ENCODE measurements around the gene FAM168A.
"Not testable (repeated sequence)": the region's sequence is repeated elsewhere in the genome, so short reads cannot be mapped to it uniquely, and the experiment has no call there.

Gene FAM168A

DNA sequence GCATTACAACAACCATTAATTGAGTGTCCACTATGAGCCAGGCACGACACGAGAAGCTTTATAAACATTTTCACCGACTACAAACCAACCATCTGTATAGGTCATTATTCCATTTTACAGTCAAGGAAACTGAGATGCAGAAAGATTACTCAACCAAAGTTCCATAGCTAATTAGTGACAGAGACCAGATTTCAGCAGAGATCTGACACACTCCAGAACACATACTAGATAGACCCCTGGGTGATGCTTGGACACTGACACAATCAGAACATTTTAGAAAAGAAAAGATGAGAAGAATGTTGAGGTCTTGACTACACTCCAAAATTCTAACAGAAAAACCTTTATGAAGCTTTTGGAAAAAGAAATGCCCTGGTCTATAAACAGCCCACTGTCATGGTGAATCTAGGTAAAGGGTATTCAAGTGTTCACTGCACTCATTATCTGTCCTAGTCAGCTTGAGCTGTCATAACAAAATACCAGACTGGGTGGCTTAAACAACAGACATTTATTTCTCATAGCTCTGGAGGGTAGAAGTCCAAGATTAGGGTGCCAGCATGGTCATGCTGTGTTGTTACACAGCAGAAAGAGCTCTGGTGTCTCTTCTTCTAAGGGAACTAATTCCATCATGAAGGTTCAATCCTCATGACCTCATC, 132.8 kb downstream of the FAM168A start:
- no peak for DNase-seq (ENCODE audit: low spot score in 2 of 2)
- H3K4me3 Mint-ChIP-seq = no peak overlapping the region
- H3K27ac Mint-ChIP-seq = no peak overlapping the region
- H3K9me3 Mint-ChIP-seq = no peaks in the 10 kb centered on the region
- H3K36me3 Mint-ChIP-seq = peaks cover 7% of the 10 kb centered on the region
- peaks cover 6% of the 10 kb centered on the region for H3K4me1 Mint-ChIP-seq
- no peak for ATAC-seq

DNA sequence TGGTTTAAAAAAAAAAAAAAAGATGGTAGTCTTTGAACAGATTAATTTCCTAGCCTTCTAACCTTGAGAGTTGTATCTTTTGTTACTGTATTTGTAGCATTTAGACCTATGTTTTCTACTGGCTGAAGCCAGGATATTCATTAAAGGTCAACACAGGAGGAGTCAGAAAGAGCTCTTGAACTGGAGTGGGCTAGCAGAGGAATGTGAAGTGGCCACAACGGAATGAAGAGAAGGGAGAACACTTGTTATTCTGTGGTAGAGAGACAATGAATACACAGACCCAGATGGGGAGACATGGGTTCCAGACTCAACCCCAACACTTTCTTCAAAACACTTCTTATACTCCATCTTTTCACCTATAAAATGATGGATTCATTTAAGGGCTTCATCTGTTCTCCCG, 133.6 kb downstream of the FAM168A start:
- Mint-ChIP-seq H3K4me1 (peaks cover 6% of the 10 kb centered on the region), H3K4me3 (no peak overlapping the region), H3K27ac (no peak overlapping the region), H3K9me3 (no peaks in the 10 kb centered on the region), H3K36me3 (peaks cover 7% of the 10 kb centered on the region)
- ATAC-seq (no peak), DNase-seq (ENCODE audit: low spot score in 2 of 2) (no peak)

DNA sequence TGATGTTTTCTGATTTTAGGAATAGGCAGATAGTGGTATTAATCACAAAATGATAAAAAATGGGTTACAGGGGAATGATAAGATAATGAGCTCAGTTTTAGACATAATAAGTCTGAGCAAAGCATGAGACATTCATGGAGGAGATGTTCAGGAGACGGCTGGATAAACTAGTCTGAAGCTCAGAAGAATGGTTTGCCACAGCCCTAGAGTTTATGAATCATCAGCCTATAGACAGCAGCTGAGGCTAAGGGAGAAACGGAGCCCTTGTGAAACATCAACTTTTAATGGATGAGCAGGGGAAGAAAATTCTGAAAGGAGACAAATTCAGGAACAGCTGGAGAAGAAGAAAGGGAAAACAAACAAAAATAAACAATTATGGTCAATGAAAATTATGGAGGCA, 134.6 kb downstream of the FAM168A start:
- Mint-ChIP-seq H3K27ac (no peak overlapping the region), H3K9me3 (no peaks in the 10 kb centered on the region), H3K36me3 (peaks cover 7% of the 10 kb centered on the region), H3K4me1 (peaks cover 6% of the 10 kb centered on the region), H3K4me3 (no peak overlapping the region)
- ATAC-seq (no peak), DNase-seq (ENCODE audit: low spot score in 2 of 2) (no peak)

DNA sequence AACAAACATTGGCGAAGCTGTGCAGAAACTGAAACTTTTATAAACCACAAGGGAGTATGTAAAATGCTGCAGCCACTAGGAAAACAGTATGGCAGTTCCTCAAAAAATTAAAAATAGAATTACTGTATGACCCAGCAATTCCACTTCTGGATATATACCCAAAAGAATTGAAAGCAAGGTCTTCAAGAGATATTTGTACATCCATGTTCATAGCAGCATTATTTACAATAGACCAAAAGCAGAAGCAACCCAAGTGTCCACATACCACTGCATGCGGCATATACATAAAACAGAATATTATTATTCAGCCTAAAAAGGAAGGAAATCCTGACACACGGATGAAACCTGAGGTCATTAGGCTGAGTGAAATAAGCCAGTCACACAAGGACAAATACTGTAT, 135.9 kb downstream of the FAM168A start:
- DNase-seq (ENCODE audit: low spot score in 2 of 2) (no peak), ATAC-seq (no peak)
- H3K9me3 Mint-ChIP-seq = no peaks in the 10 kb centered on the region
- no peak overlapping the region for H3K4me3 Mint-ChIP-seq
- peaks cover 7% of the 10 kb centered on the region for H3K36me3 Mint-ChIP-seq
- peaks cover 6% of the 10 kb centered on the region for H3K4me1 Mint-ChIP-seq
- no peak overlapping the region for H3K27ac Mint-ChIP-seq

DNA sequence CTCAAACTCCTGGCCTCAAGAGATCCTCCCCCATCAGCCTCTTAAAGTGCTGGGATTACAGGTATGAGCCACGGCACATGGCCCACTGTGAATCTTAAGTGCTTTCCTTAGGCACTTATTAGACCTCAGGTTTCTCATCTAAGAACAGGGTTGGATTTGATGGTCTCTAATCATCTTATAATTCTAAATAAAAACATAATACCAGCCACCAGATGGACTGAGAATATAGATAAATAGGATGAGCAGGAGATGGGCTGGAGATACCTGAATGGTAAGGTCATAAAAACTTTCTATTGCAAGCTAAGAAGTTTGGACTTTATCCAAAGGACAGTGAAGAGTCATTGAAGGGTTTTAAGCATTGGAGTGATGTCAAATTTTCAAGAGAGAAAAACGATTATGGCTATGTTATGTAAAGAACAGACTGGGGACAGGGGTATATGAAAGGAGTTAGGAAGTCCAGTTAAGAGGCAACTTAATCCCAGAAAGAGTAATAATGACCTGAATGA, 136.5 kb downstream of the FAM168A start:
- Mint-ChIP-seq H3K36me3 (peaks cover 7% of the 10 kb centered on the region), H3K4me1 (peaks cover 6% of the 10 kb centered on the region), H3K9me3 (no peaks in the 10 kb centered on the region), H3K4me3 (no peak overlapping the region), H3K27ac (no peak overlapping the region)
- DNase-seq (ENCODE audit: low spot score in 2 of 2) = no peak
- no peak for ATAC-seq

DNA sequence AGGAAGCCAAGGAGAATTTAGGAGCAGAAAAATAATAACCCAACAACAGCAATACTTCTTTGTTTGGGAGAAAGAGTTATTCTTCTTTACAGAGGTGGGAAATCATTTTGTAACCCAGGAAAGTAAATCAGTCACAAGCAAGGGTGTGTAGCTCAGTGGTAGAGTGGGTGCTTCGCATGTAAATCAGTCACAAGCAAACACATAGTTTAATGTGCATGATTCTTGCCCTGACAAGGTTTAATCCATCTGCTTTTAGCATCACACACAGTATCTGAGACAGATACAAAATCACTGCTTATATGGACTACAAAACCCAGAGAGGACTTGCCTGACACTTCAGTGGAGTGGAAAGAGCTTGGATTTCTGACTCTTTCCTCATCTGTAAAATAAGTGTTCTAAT, 139.7 kb downstream of the FAM168A start:
- peaks cover 6% of the 10 kb centered on the region for H3K4me1 Mint-ChIP-seq
- H3K4me3 Mint-ChIP-seq = no peak overlapping the region
- peaks cover 7% of the 10 kb centered on the region for H3K36me3 Mint-ChIP-seq
- no peaks in the 10 kb centered on the region for H3K9me3 Mint-ChIP-seq
- ATAC-seq (no peak), DNase-seq (ENCODE audit: low spot score in 2 of 2) (no peak)
- no peak overlapping the region for H3K27ac Mint-ChIP-seq

DNA sequence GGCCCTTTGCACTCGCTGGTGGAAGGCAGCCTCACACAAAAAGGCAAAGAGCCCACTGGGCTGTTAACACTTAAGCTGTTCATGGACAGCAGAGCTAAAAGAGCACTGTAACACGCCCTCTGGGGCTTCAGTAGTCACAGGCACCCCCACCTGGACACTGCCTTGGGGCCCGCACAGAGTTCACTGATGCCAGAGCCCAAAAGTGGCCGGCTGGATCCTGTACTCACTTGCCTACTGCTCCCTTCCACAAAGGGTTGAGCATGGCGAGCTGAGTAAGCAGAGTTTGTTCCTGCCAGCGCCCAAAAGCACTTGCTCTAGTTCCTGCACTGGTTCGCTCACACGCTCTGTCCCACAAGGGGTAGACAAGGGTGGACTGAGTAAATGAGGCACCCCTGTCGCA, 142.9 kb downstream of the FAM168A start:
- no peaks in the 10 kb centered on the region for H3K9me3 Mint-ChIP-seq
- no peaks in the 10 kb centered on the region for H3K4me1 Mint-ChIP-seq
- ATAC-seq (no peak), DNase-seq (ENCODE audit: low spot score in 2 of 2) (no peak)
- H3K27ac Mint-ChIP-seq = no peak overlapping the region
- no peaks in the 10 kb centered on the region for H3K36me3 Mint-ChIP-seq
- H3K4me3 Mint-ChIP-seq = no peak overlapping the region

DNA sequence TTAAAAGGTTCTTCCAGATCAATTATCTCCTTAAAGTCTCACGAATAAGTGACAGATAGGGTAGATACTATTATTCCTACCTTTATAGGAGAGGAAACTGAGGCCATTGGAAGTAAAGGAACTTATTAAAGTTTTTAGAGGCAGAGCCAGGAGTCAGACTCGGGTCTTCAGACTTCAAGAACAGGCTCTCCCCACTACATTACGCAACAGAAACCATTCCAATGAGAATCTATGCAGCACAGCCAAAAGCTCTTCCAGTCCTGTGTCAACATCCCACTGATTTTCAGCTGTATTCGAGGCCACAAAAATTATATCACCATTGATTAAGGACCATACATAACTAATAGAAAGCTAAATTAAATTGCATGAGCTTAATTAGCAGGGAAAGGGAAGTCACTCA, 144.3 kb downstream of the FAM168A start:
- H3K4me3 Mint-ChIP-seq = no peak overlapping the region
- no peak overlapping the region for H3K27ac Mint-ChIP-seq
- no peaks in the 10 kb centered on the region for H3K36me3 Mint-ChIP-seq
- no peak for DNase-seq (ENCODE audit: low spot score in 2 of 2)
- no peaks in the 10 kb centered on the region for H3K9me3 Mint-ChIP-seq
- ATAC-seq = no peak
- no peaks in the 10 kb centered on the region for H3K4me1 Mint-ChIP-seq

DNA sequence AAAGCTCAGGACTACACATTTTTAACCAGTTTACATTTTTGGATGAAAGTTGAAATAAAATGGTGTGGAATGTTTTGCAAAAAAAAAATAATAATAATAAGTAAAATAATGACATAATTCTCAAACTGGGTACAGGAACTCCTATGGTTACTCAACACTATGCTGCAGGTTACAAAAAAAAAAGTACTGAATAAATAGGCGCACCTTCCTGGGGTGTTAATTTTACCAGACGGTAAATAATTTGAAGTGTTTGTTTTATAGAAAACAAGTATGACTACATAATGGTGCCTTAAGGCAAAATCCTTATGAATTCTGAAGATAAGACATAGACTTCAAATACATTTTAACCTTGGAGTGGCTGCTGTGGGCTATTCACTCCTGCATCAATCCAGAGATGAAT, 145.2 kb downstream of the FAM168A start:
- no peak for DNase-seq (ENCODE audit: low spot score in 2 of 2)
- Mint-ChIP-seq H3K27ac (no peak overlapping the region), H3K4me3 (no peak overlapping the region), H3K4me1 (no peaks in the 10 kb centered on the region), H3K36me3 (peaks cover 2% of the 10 kb centered on the region), H3K9me3 (no peaks in the 10 kb centered on the region)
- no peak for ATAC-seq

DNA sequence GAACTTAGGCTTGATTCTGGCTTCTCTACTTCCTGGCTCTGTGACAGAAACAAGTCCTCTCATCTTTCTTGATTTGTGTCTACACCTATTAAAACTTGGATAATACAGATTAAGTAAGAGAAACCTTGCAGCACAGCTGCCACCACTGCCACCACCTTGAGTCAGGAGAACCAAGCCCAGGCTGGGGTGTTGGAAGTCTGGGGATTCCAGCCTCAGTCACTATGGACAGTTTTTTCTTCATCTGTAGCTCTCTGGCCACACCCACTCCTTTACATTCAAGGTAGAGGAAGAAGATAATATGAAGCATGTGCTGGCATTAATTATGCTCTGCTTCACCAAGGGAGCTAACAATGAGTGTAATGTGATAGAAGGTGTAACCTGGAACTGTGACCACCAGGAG, 146.0 kb downstream of the FAM168A start:
- H3K9me3 Mint-ChIP-seq = no peaks in the 10 kb centered on the region
- H3K4me1 Mint-ChIP-seq = peaks cover under 1% of the 10 kb centered on the region
- H3K4me3 Mint-ChIP-seq = no peak overlapping the region
- no peak overlapping the region for H3K27ac Mint-ChIP-seq
- H3K36me3 Mint-ChIP-seq = peaks cover 5% of the 10 kb centered on the region
- no peak for ATAC-seq
- DNase-seq (ENCODE audit: low spot score in 2 of 2) = no peak

DNA sequence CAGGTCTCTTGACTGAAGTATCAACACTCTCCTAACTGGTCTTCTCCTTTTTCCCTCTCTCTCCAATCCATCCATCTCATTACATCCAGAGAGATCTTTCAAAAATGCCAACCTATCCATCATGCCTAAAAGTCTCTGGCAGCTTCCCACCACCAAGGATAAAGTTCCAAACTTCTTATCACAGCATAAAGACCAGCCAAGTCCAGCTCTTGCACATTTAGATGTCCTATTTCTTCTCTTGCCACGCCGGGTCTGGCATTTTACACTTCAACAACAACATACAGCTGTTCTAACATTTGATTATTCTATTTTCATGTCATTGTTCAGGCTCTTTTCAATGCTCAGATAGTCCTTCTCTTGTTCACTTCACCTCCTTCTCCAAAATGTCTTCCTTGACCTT, 151.1 kb downstream of the FAM168A start:
- Mint-ChIP-seq H3K9me3 (no peaks in the 10 kb centered on the region), H3K4me1 (peaks cover 8% of the 10 kb centered on the region), H3K36me3 (peaks cover 5% of the 10 kb centered on the region), H3K27ac (no peak overlapping the region), H3K4me3 (no peak overlapping the region)
- ATAC-seq (no peak), DNase-seq (ENCODE audit: low spot score in 2 of 2) (no peak)

DNA sequence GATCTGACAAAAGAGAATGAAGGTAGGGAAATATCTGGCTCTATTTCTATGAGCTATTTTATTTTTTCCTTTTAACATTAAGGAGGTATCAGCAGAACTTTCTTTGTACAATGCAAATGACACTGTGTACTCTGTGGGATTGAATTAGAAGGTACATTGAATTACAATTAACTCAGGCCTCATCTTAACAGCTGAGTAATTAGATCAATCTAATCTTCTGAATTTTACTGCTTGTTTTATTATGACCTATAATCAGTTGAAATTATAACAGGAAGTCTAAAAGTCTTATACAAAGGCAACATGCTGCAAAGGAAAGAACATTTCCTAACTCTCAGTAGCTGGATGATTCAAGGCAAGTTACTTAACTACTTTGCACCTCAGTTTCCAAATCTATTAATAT, 151.9 kb downstream of the FAM168A start:
- no peak overlapping the region for H3K4me3 Mint-ChIP-seq
- H3K36me3 Mint-ChIP-seq = peaks cover 5% of the 10 kb centered on the region
- ATAC-seq (no peak), DNase-seq (ENCODE audit: low spot score in 2 of 2) (no peak)
- peaks cover 8% of the 10 kb centered on the region for H3K4me1 Mint-ChIP-seq
- no peaks in the 10 kb centered on the region for H3K9me3 Mint-ChIP-seq
- H3K27ac Mint-ChIP-seq = no peak overlapping the region

DNA sequence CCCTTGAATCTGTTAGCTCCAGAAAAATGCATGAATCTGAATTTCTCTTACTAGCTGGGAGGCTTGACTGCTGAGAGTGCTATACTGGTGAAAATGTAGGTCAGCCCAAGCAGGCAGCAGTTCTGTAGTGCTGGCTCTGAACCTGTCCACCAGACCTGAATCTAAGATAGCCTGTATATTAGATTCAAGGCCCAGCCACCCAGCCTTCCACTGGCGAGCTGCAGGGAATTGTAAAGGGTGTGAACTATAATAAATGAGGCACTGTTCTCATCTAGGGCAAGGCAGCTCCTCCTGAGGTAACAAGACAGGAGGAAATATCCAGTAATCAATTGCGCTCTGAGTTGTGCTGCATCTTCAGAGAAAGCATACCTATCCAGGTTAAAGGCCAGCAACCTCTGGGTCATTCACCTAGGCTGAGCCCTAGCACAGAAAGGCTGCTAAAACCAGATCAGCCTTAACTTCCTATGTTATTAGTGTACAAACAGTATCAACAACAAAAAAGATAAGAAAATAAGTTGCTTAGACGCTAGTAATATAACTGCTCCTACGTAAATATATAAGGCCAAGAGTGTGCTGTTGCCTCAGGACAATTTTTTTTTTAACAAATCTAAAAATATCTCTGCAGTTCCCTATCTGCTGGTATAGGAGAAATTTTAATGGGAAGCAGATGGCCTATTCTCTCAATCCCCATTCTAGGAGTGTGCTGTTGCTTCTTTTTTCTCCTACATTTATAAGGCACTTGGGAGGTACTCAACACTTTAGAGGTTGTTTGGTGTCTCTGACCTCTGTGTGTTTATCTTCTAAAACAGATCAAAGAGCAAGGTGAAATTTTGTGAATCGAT, 158.7 kb downstream of the FAM168A start:
- Mint-ChIP-seq H3K4me1 (no peaks in the 10 kb centered on the region), H3K4me3 (no peak overlapping the region), H3K27ac (no peak overlapping the region), H3K36me3 (no peaks in the 10 kb centered on the region), H3K9me3 (no peaks in the 10 kb centered on the region)
- DNase-seq (ENCODE audit: low spot score in 2 of 2) = no peak
- ATAC-seq = no peak

DNA sequence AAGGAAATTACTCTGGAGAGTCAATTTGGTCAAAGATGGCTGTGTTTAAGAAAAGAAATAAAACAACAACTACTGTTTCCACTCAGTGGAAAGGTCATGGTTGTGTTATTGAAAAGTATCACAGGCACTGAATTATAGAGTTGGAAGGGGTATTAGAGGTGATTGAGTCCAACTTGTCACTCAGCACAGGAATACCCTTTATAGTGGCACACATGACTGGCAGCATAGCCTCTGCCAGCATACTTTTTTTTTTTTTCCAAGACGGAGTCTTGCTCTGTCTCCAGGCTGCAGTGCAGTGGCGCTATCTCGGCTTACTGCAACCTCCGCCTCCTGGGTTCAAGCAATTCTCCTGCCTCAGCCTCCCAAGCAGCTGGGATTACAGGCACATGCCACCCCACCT, 161.1 kb downstream of the FAM168A start:
- H3K4me1 Mint-ChIP-seq, H3K36me3 Mint-ChIP-seq: not testable (repeated sequence)

DNA sequence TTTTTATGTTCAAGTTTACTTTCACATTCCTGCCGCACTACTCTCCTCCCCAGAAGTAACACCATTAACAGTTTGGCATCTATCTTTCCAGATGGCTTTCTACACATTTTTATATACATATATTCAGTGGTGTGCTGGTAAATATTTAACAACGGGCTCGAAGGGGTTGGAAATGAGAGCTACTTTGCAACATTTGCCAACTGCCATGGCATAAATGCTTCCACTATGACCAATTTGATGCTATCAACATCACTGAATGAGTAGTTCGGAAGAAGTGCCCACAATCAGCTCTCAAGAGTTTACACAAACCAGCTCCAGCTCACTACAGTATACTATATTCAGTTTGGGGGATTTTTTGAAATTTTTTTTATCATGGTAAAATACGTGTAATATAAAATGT, 166.5 kb downstream of the FAM168A start:
- H3K9me3 Mint-ChIP-seq = no peaks in the 10 kb centered on the region
- peaks cover 5% of the 10 kb centered on the region for H3K36me3 Mint-ChIP-seq
- ATAC-seq (peak; percentile 65), DNase-seq (ENCODE audit: low spot score in 2 of 2) (no peak)
- H3K4me1 Mint-ChIP-seq = peaks cover 11% of the 10 kb centered on the region
- no peak overlapping the region for H3K4me3 Mint-ChIP-seq
- no peak overlapping the region for H3K27ac Mint-ChIP-seq

More for the DNA sequence above, 161.1 kb downstream of the FAM168A start:
- not testable (repeated sequence) for H3K9me3 Mint-ChIP-seq; DNase-seq (ENCODE audit: low spot score in 2 of 2); ATAC-seq; H3K27ac Mint-ChIP-seq; H3K4me3 Mint-ChIP-seq

DNA sequence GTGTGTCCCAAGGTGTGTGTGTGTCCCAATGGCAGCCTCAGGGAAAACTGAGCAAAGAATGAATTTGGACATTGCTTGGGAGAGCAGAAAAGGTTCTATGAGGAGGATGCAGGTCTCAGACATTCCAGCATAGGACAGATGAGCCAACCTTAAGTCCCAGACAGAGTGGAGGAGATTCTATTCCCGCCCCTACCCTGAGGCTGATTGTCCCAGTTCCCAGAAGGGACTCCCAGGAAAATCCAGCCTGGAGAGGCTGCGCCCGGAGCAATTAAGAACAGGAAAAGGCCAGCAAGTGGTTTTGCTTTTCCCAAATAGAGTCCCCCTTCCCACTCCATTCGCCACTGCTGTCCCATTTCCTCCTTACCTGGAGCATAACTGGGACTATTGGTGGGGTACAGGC, 167.6 kb downstream of the FAM168A start:
- peaks cover 11% of the 10 kb centered on the region for H3K4me1 Mint-ChIP-seq
- H3K27ac Mint-ChIP-seq = no peak overlapping the region
- DNase-seq (ENCODE audit: low spot score in 2 of 2) (no peak), ATAC-seq (no peak)
- H3K9me3 Mint-ChIP-seq = no peaks in the 10 kb centered on the region
- H3K36me3 Mint-ChIP-seq = peaks cover 5% of the 10 kb centered on the region
- no peak overlapping the region for H3K4me3 Mint-ChIP-seq

Measured in stimulated activated effector memory CD8-positive, alpha-beta T cell treated with anti-CD3 and anti-CD28 coated beads, Interleukin-12 subunit alpha, Interleukin-12 subunit beta, amount 100 ng/mL, for 72 hours (primary cell).